GM23338 (cell line): Measurements from ENCODE around the gene GRK3. TPM values are rescaled to one million over a fixed set of nuclear protein-coding genes. Genes with fewer than 3 reads are reported as not detected.
A peak's percentile ranks its signal among the peaks of the same experiment; 100 is the strongest.
"Not testable (repeated sequence)": the region's sequence is repeated elsewhere in the genome, so short reads cannot be mapped to it uniquely, and the experiment has no call there.

Source experiments
- ATAC-seq: fragments of 200-7000 bp; cut with Tn5 transposase; 3 replicates; pipeline ENCODE4 v1.9.1; 2020
- DNase-seq: peaks from one replicate; pipeline ENCODE4 v3.0.0-alpha.2; 2015; ENCODE audit warnings: low spot score
- H2AFZ ChIP-seq: fragments of 200-600 bp; sonication (generic); 2 replicates; pipeline ENCODE4 v1.8.0; 2016; ENCODE audit warnings: antibody characterized with exemption, mild to moderate bottlenecking, moderate library complexity
- H3F3A ChIP-seq: fragments of 200-600 bp; sonication (generic); replicated peaks from 2 replicates; pipeline ENCODE4 v1.8.0; 2017; ENCODE audit warnings: antibody characterized with exemption, mixed run types, low read depth
- H3K27ac ChIP-seq: fragments of 200-600 bp; sonication (generic); 2 replicates; pipeline ENCODE4 v1.6.1; 2016; ENCODE audit warnings: low read depth
- H3K27me3 ChIP-seq: fragments of 200-600 bp; sonication (generic); 2 replicates; pipeline ENCODE4 v1.8.0; 2016; ENCODE audit warnings: mild to moderate bottlenecking, mixed run types, moderate library complexity; ENCODE audit not compliant: insufficient read depth
- H3K36me3 ChIP-seq: fragments of 200-600 bp; sonication (generic); 2 replicates; pipeline ENCODE4 v1.8.0; 2016; ENCODE audit warnings: mild to moderate bottlenecking; ENCODE audit not compliant: insufficient read depth
- H3K4me1 ChIP-seq: fragments of 200-600 bp; sonication (generic); 2 replicates; pipeline ENCODE4 v1.8.0; 2016; ENCODE audit warnings: mild to moderate bottlenecking, moderate library complexity; ENCODE audit not compliant: insufficient read depth
- H3K4me2 ChIP-seq: fragments of 200-600 bp; sonication (generic); 2 replicates; pipeline ENCODE4 v1.7.1; 2017; ENCODE audit warnings: mixed run types
- H3K4me3 ChIP-seq: fragments of 200-600 bp; sonication (generic); 2 replicates; pipeline ENCODE4 v1.6.1; 2016; ENCODE audit warnings: mixed run types
- H3K79me2 ChIP-seq: fragments of 200-600 bp; sonication (generic); replicated peaks from 2 replicates; pipeline ENCODE4 v1.8.0; 2017; ENCODE audit warnings: mild to moderate bottlenecking; ENCODE audit not compliant: insufficient read depth
- H3K9me2 ChIP-seq: fragments of 200-600 bp; sonication (generic); 2 replicates; pipeline ENCODE4 v1.8.0; 2017; ENCODE audit not compliant: insufficient read depth
- H4K20me1 ChIP-seq: fragments of 200-600 bp; sonication (generic); replicated peaks from 2 replicates; pipeline ENCODE4 v1.8.0; 2017; ENCODE audit warnings: mild to moderate bottlenecking; ENCODE audit not compliant: insufficient read depth
- H3K27ac Mint-ChIP-seq: 2 replicates; pipeline ENCODE4 v1.8.0; 2020; ENCODE audit warnings: inconsistent platforms, mild to moderate bottlenecking, moderate library complexity, mixed read lengths
- H3K27me3 Mint-ChIP-seq: 3 replicates; pipeline ENCODE4 v1.8.0; 2022; ENCODE audit warnings: low read depth, mild to moderate bottlenecking, moderate library complexity, mixed read lengths, inconsistent platforms; ENCODE audit not compliant: insufficient read depth, poor library complexity
- H3K36me3 Mint-ChIP-seq: 3 replicates; pipeline ENCODE4 v1.8.0; 2021; ENCODE audit warnings: low read depth, mild to moderate bottlenecking, inconsistent platforms, moderate library complexity, mixed read lengths
- H3K4me1 Mint-ChIP-seq: 3 replicates; pipeline ENCODE4 v1.8.0; 2020; ENCODE audit warnings: mild to moderate bottlenecking, inconsistent platforms, mixed read lengths
- H3K4me3 Mint-ChIP-seq: 3 replicates; pipeline ENCODE4 v1.8.0; 2021; ENCODE audit warnings: moderate library complexity, mild to moderate bottlenecking, inconsistent platforms, mixed read lengths
- H3K9me3 Mint-ChIP-seq: 3 replicates; pipeline ENCODE4 v1.8.0; 2020; ENCODE audit warnings: moderate library complexity, mild to moderate bottlenecking, inconsistent platforms, mixed read lengths
- CTCF ChIP-seq, 2 experiments: fragments of 200-600 bp in 1 of 2; sonication (generic) in 1 of 2; conservative IDR thresholded peaks; 2 replicates each; pipeline versions ENCODE4 v1.5.1 to v1.6.1; 2016 to 2017; ENCODE audit warnings: antibody characterized with exemption in 2 of 2, low read depth in 2 of 2, mild to moderate bottlenecking in 2 of 2, moderate library complexity in 1 of 2
- EZH2 ChIP-seq: fragments of 200-600 bp; sonication (generic); IDR thresholded peaks from one replicate; pipeline ENCODE4 v1.8.0; 2017; ENCODE audit warnings: antibody characterized with exemption, mild to moderate bottlenecking, low read depth; ENCODE audit not compliant: unreplicated experiment
- polyA plus RNA-seq: library from polyadenylated mRNA; unstranded; fragments of >200 nt; fragmentation: Nextera tagmentation; extraction: Ambion mirVana; gene quantifications from 2 replicates; pipeline ENCODE4 v1.2.1, GENCODE V29; 2016
- total RNA-seq: library from RNA; depleted of rRNA; stranded (reverse); fragments of >200 nt; shearing (Covaris generic); gene quantifications from 2 replicates; pipeline ENCODE4 v1.2.3, GENCODE V29; 2014
- TF ChIP-seq, protein P1 (sequence below): fragments of 250-450 bp; sonication (Bioruptor Pico); IDR thresholded peaks from 2 replicates; pipeline ENCODE4 v1.5.0; 2020; ENCODE audit warnings: mild to moderate bottlenecking, moderate library complexity

The GRK3 gene
- total and polyA plus RNA-seq, 2 experiments from 2014 or later = 6.0 to 25.3 TPM

DNA sequence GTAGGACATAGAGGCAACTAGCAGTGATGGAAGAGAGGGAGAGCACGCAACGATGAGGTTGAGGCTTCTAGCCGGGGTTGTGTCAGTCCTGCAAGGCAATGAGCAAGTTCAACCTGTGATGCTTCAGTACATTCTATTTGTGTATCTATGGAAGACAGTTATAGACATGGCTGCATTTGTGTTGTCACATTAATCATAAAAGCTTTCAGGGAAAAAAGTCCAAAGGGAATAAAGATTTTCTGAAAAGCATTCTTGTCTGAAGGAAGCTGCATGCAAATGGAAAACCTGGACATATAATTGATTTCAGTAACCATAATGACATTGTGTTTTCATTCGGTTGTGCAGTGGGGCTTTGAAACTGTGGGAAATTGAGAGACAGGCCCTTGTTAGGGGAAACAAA, 32.8 kb upstream of the GRK3 start:
- not testable (repeated sequence) for DNase-seq, H3K4me2 ChIP-seq, H3K36me3 Mint-ChIP-seq, ATAC-seq, H3K36me3 ChIP-seq, H3K4me3 Mint-ChIP-seq, H4K20me1 ChIP-seq, H3F3A ChIP-seq, H3K9me2 ChIP-seq, H3K4me3 ChIP-seq, H3K79me2 ChIP-seq, H3K27me3 Mint-ChIP-seq, H3K27me3 ChIP-seq, H3K27ac ChIP-seq, H3K4me1 Mint-ChIP-seq, H2AFZ ChIP-seq, H3K4me1 ChIP-seq, H3K9me3 Mint-ChIP-seq, H3K27ac Mint-ChIP-seq

GRCh38 chr22:25534724-25535123, 29.8 kb upstream of the GRK3 start:
- Histone ChIP-seq H2AFZ (no peak overlapping the region), H3F3A (no peaks in the 10 kb centered on the region), H3K27me3 (no peaks in the 10 kb centered on the region), H3K27ac (no peak overlapping the region), H3K79me2 (no peaks in the 10 kb centered on the region), H3K4me3 (no peak overlapping the region), H4K20me1 (no peaks in the 10 kb centered on the region), H3K9me2 (0 out of 2 replicates have a peak, but pooled peaks cover 5% of the 10 kb centered on the region), H3K36me3 (no peaks in the 10 kb centered on the region), H3K4me1 (no peaks in the 10 kb centered on the region), H3K4me2 (no peak overlapping the region)
- no peaks in the 10 kb centered on the region for H3K4me1 Mint-ChIP-seq
- H3K9me3 Mint-ChIP-seq = no peaks in the 10 kb centered on the region
- no peak for ATAC-seq
- no peak for TF ChIP-seq EZH2
- TF ChIP-seq CTCF (conservative IDR thresholded peaks at IDR 0.05; ENCODE audit: low read depth in 2 of 2) = peak in 1 of 2 experiments; percentile 29; a peak in 1 of 4 replicates
- TF ChIP-seq, protein P1, sequence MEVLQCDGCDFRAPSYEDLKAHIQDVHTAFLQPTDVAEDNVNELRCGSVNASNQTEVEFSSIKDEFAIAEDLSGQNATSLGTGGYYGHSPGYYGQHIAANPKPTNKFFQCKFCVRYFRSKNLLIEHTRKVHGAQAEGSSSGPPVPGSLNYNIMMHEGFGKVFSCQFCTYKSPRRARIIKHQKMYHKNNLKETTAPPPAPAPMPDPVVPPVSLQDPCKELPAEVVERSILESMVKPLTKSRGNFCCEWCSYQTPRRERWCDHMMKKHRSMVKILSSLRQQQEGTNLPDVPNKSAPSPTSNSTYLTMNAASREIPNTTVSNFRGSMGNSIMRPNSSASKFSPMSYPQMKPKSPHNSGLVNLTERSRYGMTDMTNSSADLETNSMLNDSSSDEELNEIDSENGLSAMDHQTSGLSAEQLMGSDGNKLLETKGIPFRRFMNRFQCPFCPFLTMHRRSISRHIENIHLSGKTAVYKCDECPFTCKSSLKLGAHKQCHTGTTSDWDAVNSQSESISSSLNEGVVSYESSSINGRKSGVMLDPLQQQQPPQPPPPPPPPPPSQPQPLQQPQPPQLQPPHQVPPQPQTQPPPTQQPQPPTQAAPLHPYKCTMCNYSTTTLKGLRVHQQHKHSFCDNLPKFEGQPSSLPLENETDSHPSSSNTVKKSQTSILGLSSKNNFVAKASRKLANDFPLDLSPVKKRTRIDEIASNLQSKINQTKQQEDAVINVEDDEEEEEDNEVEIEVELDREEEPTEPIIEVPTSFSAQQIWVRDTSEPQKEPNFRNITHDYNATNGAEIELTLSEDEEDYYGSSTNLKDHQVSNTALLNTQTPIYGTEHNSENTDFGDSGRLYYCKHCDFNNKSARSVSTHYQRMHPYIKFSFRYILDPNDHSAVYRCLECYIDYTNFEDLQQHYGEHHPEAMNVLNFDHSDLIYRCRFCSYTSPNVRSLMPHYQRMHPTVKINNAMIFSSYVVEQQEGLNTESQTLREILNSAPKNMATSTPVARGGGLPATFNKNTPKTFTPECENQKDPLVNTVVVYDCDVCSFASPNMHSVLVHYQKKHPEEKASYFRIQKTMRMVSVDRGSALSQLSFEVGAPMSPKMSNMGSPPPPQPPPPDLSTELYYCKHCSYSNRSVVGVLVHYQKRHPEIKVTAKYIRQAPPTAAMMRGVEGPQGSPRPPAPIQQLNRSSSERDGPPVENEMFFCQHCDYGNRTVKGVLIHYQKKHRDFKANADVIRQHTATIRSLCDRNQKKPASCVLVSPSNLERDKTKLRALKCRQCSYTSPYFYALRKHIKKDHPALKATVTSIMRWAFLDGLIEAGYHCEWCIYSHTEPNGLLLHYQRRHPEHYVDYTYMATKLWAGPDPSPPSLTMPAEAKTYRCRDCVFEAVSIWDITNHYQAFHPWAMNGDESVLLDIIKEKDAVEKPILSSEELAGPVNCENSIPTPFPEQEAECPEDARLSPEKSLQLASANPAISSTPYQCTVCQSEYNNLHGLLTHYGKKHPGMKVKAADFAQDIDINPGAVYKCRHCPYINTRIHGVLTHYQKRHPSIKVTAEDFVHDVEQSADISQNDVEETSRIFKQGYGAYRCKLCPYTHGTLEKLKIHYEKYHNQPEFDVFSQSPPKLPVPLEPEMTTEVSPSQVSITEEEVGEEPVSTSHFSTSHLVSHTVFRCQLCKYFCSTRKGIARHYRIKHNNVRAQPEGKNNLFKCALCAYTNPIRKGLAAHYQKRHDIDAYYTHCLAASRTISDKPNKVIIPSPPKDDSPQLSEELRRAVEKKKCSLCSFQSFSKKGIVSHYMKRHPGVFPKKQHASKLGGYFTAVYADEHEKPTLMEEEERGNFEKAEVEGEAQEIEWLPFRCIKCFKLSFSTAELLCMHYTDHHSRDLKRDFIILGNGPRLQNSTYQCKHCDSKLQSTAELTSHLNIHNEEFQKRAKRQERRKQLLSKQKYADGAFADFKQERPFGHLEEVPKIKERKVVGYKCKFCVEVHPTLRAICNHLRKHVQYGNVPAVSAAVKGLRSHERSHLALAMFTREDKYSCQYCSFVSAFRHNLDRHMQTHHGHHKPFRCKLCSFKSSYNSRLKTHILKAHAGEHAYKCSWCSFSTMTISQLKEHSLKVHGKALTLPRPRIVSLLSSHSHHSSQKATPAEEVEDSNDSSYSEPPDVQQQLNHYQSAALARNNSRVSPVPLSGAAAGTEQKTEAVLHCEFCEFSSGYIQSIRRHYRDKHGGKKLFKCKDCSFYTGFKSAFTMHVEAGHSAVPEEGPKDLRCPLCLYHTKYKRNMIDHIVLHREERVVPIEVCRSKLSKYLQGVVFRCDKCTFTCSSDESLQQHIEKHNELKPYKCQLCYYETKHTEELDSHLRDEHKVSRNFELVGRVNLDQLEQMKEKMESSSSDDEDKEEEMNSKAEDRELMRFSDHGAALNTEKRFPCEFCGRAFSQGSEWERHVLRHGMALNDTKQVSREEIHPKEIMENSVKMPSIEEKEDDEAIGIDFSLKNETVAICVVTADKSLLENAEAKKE (CRISPR knock-in tag) = no peak
- peaks cover 2% of the 10 kb centered on the region for H3K27me3 Mint-ChIP-seq
- DNase-seq = no peak
- H3K36me3 Mint-ChIP-seq = no peaks in the 10 kb centered on the region
- no peak overlapping the region for H3K4me3 Mint-ChIP-seq
- H3K27ac Mint-ChIP-seq = no peak overlapping the region
